Activated T-cell treated with anti-CD3 and anti-CD28 coated beads for 1 hour (primary cell): ENCODE data around the gene FAM184A.
"Not testable (repeated sequence)": the region's sequence is repeated elsewhere in the genome, so short reads cannot be mapped to it uniquely, and the experiment has no call there.

ENCODE experiments used
- DNase-seq: peaks from one replicate; pipeline ENCODE4 v3.0.0-alpha.2; 2020; ENCODE audit warnings: low read depth

Gene FAM184A

GRCh38 chr6:119052292-119052889, 26.1 kb downstream of the FAM184A start:
- no peak for DNase-seq

- no peak for DNase-seq
These were observed 34.2 kb downstream of the FAM184A start for GRCh38 chr6:119044255-119044654.

- no peak for DNase-seq
These were observed 34.7 kb downstream of the FAM184A start for GRCh38 chr6:119043783-119044182.

- no peak for DNase-seq
These were observed 35.2 kb downstream of the FAM184A start for GRCh38 chr6:119043265-119043664.

- DNase-seq = no peak
These were observed 37.8 kb downstream of the FAM184A start for GRCh38 chr6:119040636-119041035.

GRCh38 chr6:119040229-119040628, 38.2 kb downstream of the FAM184A start:
- DNase-seq = no peak

- DNase-seq = no peak
These were observed 40.4 kb downstream of the FAM184A start for GRCh38 chr6:119037941-119038623.

- DNase-seq = no peak
These were observed 41.2 kb downstream of the FAM184A start for GRCh38 chr6:119037264-119037663.

GRCh38 chr6:119036081-119036480, 42.4 kb downstream of the FAM184A start:
- DNase-seq = no peak

- DNase-seq = no peak
These were observed 43.0 kb downstream of the FAM184A start for GRCh38 chr6:119035459-119035858.

- DNase-seq = no peak
These were observed 43.5 kb downstream of the FAM184A start for GRCh38 chr6:119034827-119035458.

GRCh38 chr6:119032428-119032827, 46.0 kb downstream of the FAM184A start:
- no peak for DNase-seq

GRCh38 chr6:119030759-119031158, 47.7 kb downstream of the FAM184A start:
- no peak for DNase-seq

- no peak for DNase-seq
These were observed 50.4 kb downstream of the FAM184A start for GRCh38 chr6:119028091-119028490.

GRCh38 chr6:119027465-119027864, 51.0 kb downstream of the FAM184A start:
- no peak for DNase-seq

- DNase-seq = no peak
These were observed 51.6 kb downstream of the FAM184A start for GRCh38 chr6:119026822-119027221.

GRCh38 chr6:119025793-119026192, 52.7 kb downstream of the FAM184A start:
- DNase-seq = no peak

GRCh38 chr6:119024111-119024510, 54.4 kb downstream of the FAM184A start:
- DNase-seq = no peak

GRCh38 chr6:119022796-119023195, 55.7 kb downstream of the FAM184A start:
- no peak for DNase-seq

GRCh38 chr6:119020597-119021561, 57.6 kb downstream of the FAM184A start:
- DNase-seq = no peak

GRCh38 chr6:119015165-119015564, 63.3 kb downstream of the FAM184A start:
- not testable (repeated sequence) for DNase-seq

- DNase-seq = no peak
These were observed 65.9 kb downstream of the FAM184A start for GRCh38 chr6:119012521-119012920.
